ENCODE measurements around the gene SCN2A.
"Not testable (repeated sequence)": the region's sequence is repeated elsewhere in the genome, so short reads cannot be mapped to it uniquely, and the experiment has no call there.

SCN2A gene

DNA sequence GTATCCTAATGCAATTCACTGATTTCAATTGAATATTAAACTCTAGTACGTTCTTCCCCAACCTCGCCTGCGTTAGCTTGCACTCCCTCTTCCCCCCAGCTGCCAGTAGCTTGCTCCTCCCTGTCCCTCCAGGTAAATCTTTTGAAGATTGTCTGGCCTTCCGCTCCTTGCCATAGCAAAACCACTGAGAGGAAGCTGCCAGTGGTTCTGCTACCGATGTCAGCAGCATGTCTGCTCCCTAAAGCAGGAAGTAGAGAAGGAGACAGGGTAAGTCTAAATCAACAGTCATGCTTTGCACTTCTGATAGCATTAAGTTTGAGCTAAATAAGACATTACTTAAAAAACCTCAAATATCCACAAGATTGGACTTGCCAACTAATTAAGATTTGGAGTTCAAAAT lies 89.1 kb downstream of the SCN2A start:
- DNase-seq (ENCODE audit: low spot score) = no peak

DNA sequence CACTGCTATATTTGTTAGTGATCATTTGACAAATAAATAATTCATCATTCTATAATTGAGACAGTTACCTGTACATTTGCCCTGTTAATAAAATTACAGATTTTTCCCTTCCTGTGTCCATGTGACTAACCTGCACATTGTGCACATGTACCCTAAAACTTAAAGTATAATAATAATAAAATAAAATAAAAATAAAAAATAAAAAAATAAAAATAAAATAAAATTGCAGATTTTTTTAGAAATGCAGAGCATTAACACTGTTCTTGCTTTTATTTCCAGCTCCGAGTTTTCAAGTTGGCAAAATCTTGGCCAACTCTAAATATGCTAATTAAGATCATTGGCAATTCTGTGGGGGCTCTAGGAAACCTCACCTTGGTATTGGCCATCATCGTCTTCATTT lies 105.1 kb downstream of the SCN2A start:
- DNase-seq (ENCODE audit: low spot score) = not testable (repeated sequence)

DNA sequence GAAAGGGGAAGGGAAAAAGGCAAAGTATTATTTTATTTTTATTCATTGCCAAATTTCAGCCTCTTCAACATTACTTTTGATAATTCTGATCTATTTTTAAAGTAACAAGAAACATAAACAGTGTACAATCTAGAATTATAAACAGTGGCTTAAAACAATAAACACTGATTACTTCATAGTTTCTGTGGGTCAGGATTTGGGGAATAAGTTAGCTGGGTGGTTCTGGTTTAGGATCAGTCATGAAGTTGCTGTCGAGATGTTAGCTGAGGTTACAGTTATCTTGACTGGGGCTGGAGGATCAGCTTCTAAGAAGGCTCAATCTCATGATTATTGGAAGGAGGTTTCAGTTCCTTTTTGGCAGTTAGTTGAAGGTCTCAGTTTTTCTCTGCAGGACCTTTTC lies 109.2 kb downstream of the SCN2A start:
- peak; percentile 7 for DNase-seq (ENCODE audit: low spot score)

DNA sequence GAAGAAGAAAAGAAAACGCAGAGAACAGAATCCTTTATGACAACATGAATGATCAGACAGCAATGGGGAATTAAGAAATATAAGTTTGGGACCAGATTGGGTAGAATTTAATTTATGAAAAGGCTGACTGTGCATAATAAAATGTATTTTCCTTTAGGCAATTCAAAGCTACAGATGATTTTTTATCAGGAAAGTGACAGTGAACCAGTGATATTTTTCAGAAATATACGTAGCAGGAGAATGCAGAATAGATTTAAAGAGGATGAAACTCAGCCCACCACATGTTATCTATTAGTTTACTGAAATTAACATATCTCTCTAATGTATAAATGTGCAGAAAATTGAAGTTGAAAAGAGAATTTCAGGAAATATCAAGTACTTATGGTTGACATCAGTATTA lies 110.0 kb downstream of the SCN2A start:
- no peak for DNase-seq (ENCODE audit: low spot score)

DNA sequence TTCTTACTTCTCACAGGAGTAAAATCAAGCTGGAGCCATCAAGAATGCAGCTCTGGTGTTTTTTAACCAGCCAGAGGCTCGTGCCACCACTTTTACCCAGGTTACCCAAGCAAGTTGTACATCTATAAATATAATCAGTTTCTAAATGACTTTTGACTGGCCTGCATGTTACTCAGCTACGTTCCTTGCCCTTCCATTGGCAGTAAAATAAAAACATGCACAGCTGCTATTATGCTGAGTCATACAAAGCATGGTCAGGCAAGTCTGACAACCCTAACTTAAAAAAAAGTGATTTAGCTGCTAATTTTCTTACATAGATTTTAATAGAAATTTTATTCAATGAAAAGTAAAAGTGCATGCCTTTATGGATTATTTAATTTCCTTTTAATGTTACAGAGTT lies 118.5 kb downstream of the SCN2A start:
- peak; percentile 43 for DNase-seq (ENCODE audit: low spot score)

DNA sequence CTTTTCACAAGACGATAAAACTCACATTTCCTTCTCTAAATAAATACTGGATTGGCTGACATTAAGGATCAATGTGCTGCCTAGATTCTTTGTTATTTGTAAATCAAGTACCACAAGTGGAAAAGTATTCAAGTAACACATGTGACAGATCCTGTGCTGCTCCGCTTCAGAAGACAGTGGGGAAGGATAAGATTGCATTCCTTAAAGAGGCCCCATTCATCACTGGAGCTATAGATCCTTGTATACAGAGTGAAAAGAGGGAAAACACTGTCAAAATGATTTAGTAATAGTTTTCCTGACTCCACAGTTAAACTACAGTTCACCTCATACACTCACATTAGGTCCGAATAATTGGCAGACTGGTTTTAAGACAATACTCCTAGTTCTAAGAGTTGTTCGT lies 122.3 kb downstream of the SCN2A start:
- no peak for DNase-seq (ENCODE audit: low spot score)

DNA sequence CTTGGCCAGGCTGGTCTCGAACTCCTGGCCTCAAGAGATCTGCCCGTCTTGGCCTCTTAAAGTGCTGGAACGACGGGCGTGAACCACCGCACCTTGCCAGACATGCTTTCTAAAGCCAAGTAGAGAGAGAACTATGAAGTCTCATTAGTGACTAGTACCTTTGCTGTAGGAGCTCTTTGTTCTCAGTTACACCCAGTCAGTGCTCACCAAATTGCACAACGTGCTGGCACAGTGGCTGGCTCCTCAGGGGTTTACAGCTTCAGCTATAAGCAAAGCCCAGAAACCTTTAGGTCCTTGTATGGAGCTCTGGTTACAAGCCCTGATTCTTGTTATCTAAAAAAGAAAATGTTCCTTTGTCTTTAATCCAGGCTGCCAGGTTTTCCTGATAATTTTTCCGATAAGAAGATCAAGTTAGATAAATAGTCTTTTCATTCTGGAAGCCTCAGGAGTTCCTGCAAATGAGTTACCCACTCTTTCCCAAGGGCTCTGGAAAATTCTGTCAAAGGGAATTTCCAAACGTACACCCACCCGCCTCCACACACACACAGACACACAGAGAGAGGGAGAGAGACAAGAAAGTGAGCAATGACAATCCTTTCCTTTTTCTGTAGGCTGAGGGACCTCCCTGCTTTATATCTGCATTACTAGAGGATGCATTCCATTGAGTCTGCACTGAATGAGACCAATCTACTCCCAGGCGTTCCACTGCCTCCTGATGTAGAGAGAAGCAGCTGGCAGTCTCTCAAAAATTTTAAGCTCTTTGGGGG lies 130.1 kb downstream of the SCN2A start:
- no peak for DNase-seq (ENCODE audit: low spot score)

DNA sequence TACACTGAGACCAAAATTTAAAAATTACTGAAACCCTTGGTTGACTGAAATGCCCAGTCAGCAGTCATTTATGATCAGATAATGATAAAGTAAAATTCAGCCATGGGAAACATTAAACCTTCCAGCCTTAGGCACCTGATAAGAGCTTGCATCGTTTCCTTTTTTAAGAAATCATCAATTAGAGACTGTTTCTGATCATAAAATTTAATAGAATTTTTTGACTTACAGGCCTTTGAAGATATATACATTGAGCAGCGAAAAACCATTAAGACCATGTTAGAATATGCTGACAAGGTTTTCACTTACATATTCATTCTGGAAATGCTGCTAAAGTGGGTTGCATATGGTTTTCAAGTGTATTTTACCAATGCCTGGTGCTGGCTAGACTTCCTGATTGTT lies 130.7 kb downstream of the SCN2A start:
- no peak for DNase-seq (ENCODE audit: low spot score)

DNA sequence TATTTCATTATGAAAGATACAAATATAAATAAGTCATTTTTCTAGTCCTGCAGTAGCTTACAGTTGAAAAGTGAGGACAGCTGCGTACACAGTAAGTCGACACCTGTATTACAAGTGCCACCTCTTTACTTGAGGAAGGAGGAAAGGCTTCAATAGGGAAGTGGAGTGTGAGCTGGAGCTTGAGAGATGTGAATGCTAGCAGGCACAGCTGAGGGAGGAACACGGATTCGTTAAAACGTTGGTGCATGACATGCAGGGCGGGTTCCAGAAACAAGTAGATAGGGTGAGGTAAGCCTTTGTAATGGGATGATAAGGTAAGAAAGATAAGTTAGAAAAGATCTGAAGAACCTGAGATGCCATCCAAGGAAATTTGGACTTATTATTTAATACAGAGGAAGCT lies 132.1 kb downstream of the SCN2A start:
- no peak for DNase-seq (ENCODE audit: low spot score)

DNA sequence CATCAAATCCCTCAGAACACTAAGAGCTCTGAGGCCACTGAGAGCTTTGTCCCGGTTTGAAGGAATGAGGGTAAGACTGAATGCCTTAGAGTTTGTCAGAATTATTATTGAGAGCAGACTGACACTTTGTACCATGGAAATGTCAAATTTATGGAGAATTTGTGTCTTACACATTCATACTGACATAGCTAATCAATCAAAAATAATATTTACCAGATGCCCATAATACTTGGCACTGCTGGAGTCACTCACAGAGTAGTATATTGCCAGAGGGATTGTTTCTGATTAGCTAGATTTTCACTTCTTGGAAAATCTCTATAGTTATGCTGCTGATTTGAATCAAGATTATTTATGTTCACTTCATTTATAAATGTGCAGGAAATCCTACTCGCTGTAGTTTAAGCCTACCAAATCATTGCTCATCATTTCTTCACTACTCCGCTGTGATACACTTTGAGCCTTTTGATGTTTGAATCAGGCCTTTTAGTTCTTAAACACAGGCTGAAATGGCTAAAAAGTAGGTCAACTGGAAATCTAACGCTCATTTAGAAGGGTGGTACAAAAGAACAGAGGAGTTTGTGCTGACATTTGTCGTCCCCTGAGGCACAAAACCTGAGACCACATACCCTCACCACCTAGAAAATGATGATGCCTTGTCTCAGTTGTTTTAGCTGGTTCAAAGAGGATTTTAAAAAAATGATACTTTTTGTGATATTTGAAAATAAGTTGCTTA lies 134.2 kb downstream of the SCN2A start:
- no peak for DNase-seq (ENCODE audit: low spot score)

DNA sequence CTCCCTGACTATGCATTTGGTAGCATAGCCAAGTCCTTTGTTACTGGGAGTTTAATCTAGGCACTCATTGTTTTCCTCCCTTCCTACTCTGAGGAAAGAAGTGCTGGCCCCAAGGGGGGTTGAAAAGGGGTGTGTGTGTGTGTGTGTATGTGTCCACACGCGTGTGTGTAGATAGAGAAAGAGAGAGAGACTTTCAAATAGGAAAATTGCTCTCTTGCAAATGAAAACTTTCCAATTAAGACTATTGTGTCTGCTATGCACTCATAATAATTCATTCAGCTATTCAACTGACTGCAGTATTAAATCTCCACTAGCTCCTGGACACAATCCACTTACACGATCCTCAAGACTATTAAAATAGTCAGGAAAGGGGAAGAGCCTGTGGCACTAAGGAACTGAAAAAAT lies 137.4 kb downstream of the SCN2A start:
- DNase-seq (ENCODE audit: low spot score) = no peak

DNA sequence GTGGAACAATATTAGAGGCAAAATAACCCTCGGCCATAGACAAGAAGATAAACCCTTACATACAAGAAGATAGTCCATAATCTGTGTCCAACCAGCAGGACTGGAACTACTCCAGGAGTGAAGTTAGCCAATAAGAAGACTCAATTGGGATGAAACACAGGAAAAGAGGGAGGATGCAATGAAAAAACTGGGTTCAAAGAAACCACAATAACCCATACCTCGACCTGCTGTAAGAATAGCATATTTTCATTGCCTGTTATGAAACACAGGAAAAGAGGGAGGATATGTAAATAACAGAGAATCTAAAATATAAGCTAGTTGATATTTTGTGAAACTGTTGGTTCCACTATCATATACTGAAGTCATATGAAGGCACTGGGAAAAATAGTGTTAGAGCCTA lies 143.1 kb downstream of the SCN2A start:
- DNase-seq (ENCODE audit: low spot score) = no peak

DNA sequence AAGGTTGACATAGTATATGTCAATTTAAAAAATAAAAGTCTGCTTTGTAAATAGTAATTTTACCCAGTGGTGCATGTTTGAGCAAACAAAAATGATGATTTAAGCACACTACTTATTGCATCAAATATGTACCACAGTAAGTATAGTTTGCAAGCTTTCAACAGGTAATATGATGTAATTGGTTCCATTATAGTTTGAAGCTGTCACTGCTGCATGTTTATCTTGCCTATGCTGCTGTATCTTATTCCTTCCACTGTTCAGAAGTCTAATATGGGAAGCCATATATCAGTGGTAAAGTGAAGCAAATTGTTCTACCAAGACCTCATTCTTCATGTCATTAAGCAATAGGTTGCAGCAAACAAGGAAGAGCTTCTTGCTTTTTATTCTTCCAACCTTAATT lies 151.7 kb downstream of the SCN2A start:
- DNase-seq (ENCODE audit: low spot score) = no peak

DNA sequence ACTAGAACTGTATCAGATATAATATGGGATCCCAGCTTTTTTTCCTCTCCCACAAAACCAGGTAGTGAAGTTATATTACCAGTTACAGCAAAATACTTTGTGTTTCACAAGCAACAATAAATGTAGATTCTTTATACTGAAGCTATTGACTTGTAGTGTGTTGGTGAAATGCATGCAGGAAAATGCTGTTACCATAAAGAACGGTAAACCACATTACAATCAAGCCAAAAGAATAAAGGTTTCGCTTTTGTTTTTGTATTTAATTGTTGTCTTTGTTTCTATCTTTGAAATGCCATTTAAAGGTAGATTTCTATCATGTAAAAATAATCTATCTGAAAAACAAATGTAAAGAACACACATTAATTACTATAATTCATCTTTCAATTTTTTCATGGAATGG lies 152.6 kb downstream of the SCN2A start:
- DNase-seq (ENCODE audit: low spot score) = no peak

DNA sequence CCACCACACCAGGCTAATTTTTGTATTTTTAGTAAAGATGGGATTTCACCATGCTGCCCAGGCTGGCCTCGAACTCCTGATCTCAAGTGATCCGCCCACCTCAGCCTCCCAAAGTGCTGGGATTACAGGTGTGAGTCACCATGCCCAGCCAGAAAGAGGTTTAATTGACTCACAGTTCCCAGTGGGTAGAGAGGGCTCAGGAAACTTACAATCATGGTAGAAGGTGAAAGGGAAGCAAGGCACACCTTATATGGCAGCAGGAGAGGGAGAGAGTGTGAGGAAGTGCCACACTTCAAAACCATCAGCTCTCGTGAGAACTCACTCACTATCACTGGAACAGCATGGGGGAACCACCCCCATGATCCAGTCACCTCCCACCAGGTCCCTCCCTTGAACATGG lies 159.4 kb downstream of the SCN2A start:
- not testable (repeated sequence) for DNase-seq (ENCODE audit: low spot score)

DNA sequence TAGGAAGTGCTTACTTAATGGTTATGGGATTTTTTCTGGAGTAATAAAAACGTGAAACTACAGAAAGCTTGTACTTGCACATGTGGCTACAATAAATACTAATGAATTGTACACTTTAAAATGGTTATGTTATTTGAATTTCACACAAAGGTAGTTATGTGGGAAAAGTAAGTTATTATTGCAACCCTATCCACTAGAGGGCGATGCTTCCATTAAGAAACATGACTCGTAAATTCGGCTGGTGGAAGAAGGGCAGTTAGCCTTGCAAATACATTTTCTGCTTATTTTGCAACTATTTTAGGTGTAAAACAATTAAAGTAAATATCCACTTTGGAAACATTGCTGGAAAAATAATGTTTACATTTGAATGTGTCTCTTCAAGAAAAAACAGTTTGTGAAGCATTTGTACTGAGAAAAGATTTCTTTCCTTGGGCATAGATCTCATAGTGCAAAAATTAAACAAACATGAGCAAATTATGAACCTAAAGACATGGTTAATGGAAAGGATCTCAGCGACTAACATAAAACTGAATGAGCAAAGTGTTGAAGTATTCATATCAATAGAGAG lies 162.2 kb downstream of the SCN2A start:
- no peak for DNase-seq (ENCODE audit: low spot score)

DNA sequence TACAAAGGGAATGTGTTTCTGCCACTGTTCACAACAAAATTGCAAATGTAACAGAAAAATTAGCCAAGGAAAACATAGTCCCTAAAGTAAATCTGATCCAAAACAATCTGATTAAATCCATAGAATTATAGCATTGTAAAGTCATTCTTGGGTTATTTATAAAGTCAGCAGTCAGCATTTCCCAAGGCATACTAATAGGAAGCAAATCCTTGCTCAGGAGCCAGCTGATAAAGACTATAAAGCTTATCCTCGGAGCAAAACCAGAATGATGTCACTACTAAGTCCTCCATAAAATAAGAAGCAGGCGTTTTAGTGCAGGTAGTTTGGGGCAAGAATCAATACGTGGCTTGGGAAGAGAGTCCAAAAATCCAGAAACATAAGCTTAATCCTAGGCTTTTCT lies 162.9 kb downstream of the SCN2A start:
- no peak for DNase-seq (ENCODE audit: low spot score)

DNA sequence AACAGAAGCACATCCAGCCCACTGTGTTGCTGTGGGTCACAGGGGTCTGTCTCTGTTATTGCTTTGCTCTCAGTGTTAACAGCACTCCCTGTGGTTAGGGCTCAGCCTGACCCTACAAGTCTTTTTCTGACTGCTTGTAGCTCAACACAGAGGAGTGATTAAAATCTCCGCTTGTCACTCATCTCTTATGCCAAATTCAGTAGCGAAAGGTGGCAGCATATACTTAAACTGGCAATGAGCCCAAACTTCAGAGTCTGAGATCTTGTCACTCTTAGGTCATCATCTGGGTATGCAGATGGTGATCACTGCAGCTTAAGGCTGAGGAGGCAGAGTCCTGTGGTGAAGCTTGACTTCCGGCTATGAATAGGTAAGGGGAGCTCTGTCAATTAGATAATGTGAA lies 167.0 kb downstream of the SCN2A start:
- DNase-seq (ENCODE audit: low spot score) = no peak

DNA sequence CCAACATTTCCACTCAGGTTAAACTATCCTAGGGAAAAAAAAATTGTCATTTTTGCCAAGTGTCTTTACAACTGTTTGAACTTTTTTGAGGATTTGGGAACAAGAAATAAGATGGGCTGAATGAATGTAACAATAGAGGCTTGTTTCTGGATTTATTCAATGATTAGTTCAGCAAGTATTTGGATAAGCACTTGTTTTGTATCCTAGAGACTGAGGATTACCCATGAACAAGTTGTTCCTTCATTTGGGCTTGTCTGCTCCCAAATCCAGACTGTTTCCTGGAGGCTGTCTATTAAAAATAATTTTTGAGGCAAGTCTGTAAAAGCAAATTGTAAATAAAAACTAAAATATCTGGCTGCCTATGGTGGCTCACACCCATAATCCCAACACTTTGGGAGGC lies 168.3 kb downstream of the SCN2A start:
- DNase-seq (ENCODE audit: low spot score) = no peak

DNA sequence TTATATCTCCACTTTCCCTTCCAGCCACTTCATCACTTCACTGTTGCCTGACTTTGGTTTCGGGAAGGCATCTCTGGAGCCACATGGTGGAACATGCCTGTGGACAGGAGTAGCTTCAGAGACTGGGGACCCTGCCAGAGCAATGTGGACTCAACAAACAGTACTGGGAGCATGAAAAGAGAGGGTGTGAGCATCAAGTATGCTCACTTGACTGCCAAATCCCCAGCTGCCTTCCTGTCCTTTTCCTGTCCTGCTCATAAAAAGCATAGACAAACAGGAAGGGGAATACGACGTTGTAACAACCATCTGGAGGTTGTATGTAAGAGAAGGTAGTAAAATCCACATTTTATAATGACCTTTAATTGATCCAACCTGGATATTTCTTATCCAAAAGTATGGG lies 169.0 kb downstream of the SCN2A start:
- no peak for DNase-seq (ENCODE audit: low spot score)

DNA sequence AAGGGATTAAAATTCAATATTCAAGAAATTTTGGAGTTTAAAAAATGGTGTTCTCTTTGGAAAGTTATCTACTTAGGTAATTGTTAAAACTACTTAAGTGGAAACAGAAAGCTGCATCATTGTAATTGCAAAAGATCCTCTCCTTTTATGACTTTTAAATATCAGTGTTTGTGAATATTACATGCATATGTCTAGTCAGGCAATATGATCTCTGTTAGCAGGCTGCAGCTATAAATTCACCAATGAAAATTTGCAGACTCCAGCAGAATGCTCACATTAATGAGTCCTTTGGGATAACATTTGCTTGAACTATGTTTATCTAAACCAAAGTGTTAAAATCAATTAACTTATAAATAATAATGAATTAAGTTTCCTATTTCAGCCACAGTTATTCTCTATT lies 171.1 kb downstream of the SCN2A start:
- no peak for DNase-seq (ENCODE audit: low spot score)

DNA sequence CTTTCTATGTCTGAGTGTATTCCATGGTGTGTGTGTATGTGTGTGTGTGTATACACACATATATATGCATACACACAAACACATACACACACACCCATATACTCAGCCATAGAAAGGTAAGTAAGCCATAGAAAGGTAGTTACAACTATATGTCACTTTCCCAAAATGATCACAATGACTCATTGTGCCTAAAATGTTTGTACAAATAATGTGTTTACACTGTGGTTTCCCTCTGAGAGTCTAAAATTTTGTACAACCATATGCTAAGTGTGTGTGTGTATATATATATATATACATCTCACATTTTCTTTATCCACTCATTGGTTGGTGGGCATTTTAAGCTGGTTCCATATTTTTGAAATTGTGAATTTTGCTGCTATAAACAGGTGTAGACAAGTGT lies 175.0 kb downstream of the SCN2A start:
- no peak for DNase-seq (ENCODE audit: low spot score)

DNA sequence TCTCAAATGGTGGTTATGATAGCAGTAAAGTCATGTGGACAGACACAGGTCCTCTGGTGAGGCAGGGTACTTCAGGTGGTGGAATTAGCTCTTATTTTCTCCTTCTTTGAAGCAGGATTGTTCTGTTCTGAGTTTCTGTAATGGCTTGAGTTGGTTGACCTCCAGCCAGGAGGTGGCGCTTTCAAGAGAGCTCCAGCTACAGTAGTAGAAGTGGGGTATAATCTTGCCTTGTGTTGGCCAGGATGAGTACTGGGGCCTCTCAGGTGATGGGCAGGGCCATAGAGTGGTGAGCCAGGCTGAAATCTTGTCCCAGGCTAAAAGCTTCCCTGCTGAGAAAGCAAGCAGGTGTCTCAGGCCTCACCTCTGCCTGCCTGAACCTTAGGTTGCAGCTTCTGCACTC lies 177.8 kb downstream of the SCN2A start:
- no peak for DNase-seq (ENCODE audit: low spot score)

DNA sequence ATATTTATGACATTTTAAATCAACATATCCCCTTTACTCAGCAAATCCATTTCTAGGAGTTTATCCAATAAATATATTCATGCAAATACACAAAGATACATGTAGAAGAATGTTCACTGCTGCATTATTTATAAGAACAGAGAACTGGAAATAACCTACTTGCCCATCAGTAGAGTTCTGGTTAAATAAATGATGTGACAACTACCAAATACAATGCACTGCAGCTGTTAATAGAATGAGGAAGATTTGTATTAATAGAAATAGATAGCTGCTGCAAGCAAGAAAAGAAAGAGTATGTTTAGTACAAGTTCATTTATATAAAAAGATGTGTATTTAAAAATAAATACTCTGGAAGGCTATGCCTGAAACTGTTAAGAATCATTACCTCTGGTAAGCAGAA lies 181.0 kb downstream of the SCN2A start:
- DNase-seq (ENCODE audit: low spot score) = no peak

Data from hepatic stellate cell (primary cell).